Smooth muscle cell of trachea (primary cell): Measurements from ENCODE around the gene VCPKMT. TPM values are rescaled to one million over a fixed set of nuclear protein-coding genes. Genes with fewer than 3 reads are reported as not detected.

Source experiments
- total RNA-seq: library from RNA; depleted of rRNA; stranded (reverse); fragments of >200 nt; gene quantifications from 2 replicates; pipeline ENCODE4 v1.2.1, GENCODE V29; 2014

Gene VCPKMT
- 3.5 and 4.5 TPM in 2 replicates for total RNA-seq

DNA sequence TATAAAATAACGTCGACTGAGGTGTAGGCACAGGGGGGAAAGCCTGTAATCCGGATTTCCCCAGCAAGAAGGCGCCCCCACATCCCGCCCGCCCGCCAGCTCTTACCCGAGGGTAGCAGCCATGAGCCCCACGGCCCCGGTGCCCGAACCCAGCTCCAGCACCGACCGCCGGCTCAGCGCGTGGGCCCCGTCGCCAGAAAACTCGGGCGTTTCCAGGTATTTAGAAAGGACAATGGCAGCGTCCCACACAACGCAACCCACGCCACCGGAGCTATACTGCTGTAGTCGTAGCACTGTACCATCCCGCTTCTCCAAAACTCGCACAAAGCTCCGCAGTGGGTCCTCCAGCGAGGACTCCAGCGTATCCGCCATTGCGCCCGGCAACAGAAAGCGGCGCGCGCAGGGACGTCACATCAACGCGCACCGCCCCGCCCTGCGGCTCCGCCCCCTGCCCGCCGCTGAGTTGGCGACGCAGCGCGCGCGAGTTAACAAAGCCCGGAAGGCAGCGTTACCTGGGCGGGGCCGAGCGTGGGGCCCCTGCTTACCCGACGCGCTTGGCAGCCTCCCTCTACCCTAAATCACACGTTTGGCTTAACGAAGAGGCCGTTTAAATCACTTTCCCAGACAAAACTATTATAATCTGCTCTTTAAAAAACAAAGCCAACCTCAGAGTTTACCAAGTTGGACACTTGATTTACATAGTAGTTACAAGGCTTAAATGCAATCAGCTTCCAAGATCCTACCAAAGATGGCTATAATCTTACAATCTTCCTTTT is at the start of gene VCPKMT:
TSS of gene VCPKMT (minus strand) at position 392 of the 776 bp plus-strand sequence. CDS start at position 372, 20 bp downstream.

Other genes starting within 250 kb of the VCPKMT start
- gene ARF6, start 223.5 kb downstream of the VCPKMT start, total RNA-seq = 63.0 and 80.3 TPM in 2 replicates
- 13.9 and 26.0 TPM in 2 replicates for gene SOS2, start 115.0 kb upstream of the VCPKMT start, total RNA-seq
- gene L2HGDH, start 195.7 kb upstream of the VCPKMT start, total RNA-seq = 5.6 and 7.4 TPM in 2 replicates
- 4.0 and 9.3 TPM in 2 replicates for gene DMAC2L, start 195.8 kb upstream of the VCPKMT start, total RNA-seq